Adrenal gland (tissue), 12 donors: ENCODE data around the gene C11orf71. TPM values are rescaled to one million over a fixed set of nuclear protein-coding genes. Genes with fewer than 3 reads are reported as not detected.

Source experiments
- DNase-seq, 7 donors: peaks; one replicate each; pipeline ENCODE4 v3.0.0-alpha.2; 2019 to 2020
- H3K27ac ChIP-seq, 5 donors: fragments of 200-600 bp; sonication (generic) in 4 of 5; 1 replicate in 3 of 5; 2 replicates in 2 of 5; pipeline versions ENCODE4 v1.5.1 to v1.8.0; 2016 to 2020; ENCODE audit warnings: mild to moderate bottlenecking in 1 of 5
- H3K27me3 ChIP-seq: fragments of 200-600 bp; 2 replicates; pipeline ENCODE4 v1.8.0; 2021
- H3K36me3 ChIP-seq, 2 donors: fragments of 200-600 bp; replicated peaks in 1 of 2; 1 replicate in 1 of 2; 2 replicates in 1 of 2; pipeline versions ENCODE4 v1.5.1 to v1.8.0; 2018 to 2022
- H3K4me1 ChIP-seq, 2 donors: fragments of 200-600 bp; replicated peaks in 1 of 2; 1 replicate in 1 of 2; 2 replicates in 1 of 2; pipeline versions ENCODE4 v1.5.1 to v1.8.0; 2018 to 2021
- H3K4me3 ChIP-seq, 4 donors: fragments of 200-600 bp; sonication (generic) in 3 of 4; one replicate each; pipeline ENCODE4 v1.5.1; 2016 to 2018
- H3K9me3 ChIP-seq, 3 donors: fragments of 200-600 bp; sonication (generic) in 1 of 3; replicated peaks in 1 of 3; 1 replicate in 2 of 3; 2 replicates in 1 of 3; pipeline versions ENCODE4 v1.5.1 to v1.8.0; 2016 to 2021
- CTCF ChIP-seq, 6 experiments: fragments of 450-650 bp in 4 of 6; fragments of 200-600 bp in 2 of 6; sonication (generic) in 1 of 6; IDR thresholded peaks; 1 replicate in 5 of 6; 2 replicates in 1 of 6; pipeline versions ENCODE4 v1.5.1 to v1.8.0; 2016 to 2021; ENCODE audit warnings: antibody characterized with exemption in 6 of 6, mild to moderate bottlenecking in 2 of 6, moderate library complexity in 1 of 6
- POLR2A ChIP-seq, 2 donors: fragments of 450-650 bp; IDR thresholded peaks; one replicate each; pipeline ENCODE4 v1.6.1; 2017; ENCODE audit warnings: antibody characterized with exemption in 2 of 2, mild to moderate bottlenecking in 2 of 2, moderate library complexity in 1 of 2
- WGBS, 4 donors: extraction: QIAGEN DNeasy Blood & Tissue Kit in 2 of 4; methylation state at CpG; one replicate each; pipeline versions ENCODE4 v1.1.5 to v1.1.7; 2013 to 2017; 5-methylcytosine and 5-hydroxymethylcytosine counted together
- intact Hi-C, 2 donors: fragments of 100-400 bp; cut with DNase I; formaldehyde crosslinking; loops; one replicate each; pipeline versions ENCODE4 v1.14.1 to v1.15.0; 2022 to 2023
- polyA plus RNA-seq, 3 donors: library from polyadenylated mRNA; stranded (reverse); fragments of 200-250 nt in 2 of 3; fragments of 350-450 nt in 1 of 3; fragmentation: Illumina TruSeq in 1 of 3; extraction: RNeasy Lipid Tissue Mini Kit (QIAGEN cat#74804) in 1 of 3; gene quantifications; one replicate each; pipeline ENCODE4 v1.2.3, GENCODE V29; 2013 to 2014
- total RNA-seq, 9 donors: library from RNA; depleted of rRNA in 4 of 9; stranded (reverse); fragments of >200 nt in 4 of 9; fragments of 120-200 nt in 1 of 9; fragmentation: NEBNext Ultra II Directional in 1 of 9; extraction: Animal tissue kit (Norgen Biotek cat#: 25700) in 1 of 9; gene quantifications; one replicate each; pipeline versions ENCODE4 v1.1.0 to v1.2.4, GENCODE V29; 2013 to 2023
- donor health status: healthy with polysubstance abuse.
- donor health status: Bipolar disorder and iron deficiency.
- donor health status: DM: yes; HTN: yes; CAD: no.
- donor health status: DM: no; HTN: no; CAD: no.
- donor health status: DM: no; HTN: no; CAD: no.
- donor health status: DM: yes; HTN: yes; CAD: no.

The C11orf71 gene
- total and polyA plus RNA-seq, 12 donors: 8.2 to 19.4 (median 16.8) TPM

GRCh38 chr11:114447892-114448291 is 47.6 kb upstream of the C11orf71 start:
- H3K36me3 ChIP-seq: peaks cover 0 to 24% of the 10 kb centered on the region in 2 donors
- intact Hi-C loops: loop anchor here in 1 of 2 donors (10.0 kb wide), 1 partner anchor 93 kb away; no protein-coding TSS in a partner anchor

GRCh38 chr11:114447444-114447843 is 47.1 kb upstream of the C11orf71 start:
- Histone ChIP-seq H3K4me1 (peaks cover 0 to 10% of the 10 kb centered on the region in 2 donors), H3K9me3 (no peaks in the 10 kb centered on the region), H3K27me3 (no peaks in the 10 kb centered on the region), H3K4me3 (no peak overlapping the region), H3K36me3 (peaks cover 0 to 24% of the 10 kb centered on the region in 2 donors), H3K27ac (no peak overlapping the region)
- TF ChIP-seq CTCF (IDR thresholded peaks at IDR 0.05): no peak
- no peak for TF ChIP-seq POLR2A (IDR thresholded peaks at IDR 0.05)
- intact Hi-C loops: loop anchor here in 1 of 2 donors (10.0 kb wide), 1 partner anchor 93 kb away; no protein-coding TSS in a partner anchor
- WGBS, 4 donors: 79 to 98% (median 93%) methylated on average over 2 of the region's 2 CpGs
- DNase-seq: no peak

More at GRCh38 chr11:114447892-114448291, 47.6 kb upstream of the C11orf71 start:
- TF ChIP-seq CTCF (IDR thresholded peaks at IDR 0.05) (no peak), POLR2A (IDR thresholded peaks at IDR 0.05) (no peak)
- no peaks in the 10 kb centered on the region for H3K9me3 ChIP-seq
- no peak for DNase-seq
- WGBS, 4 donors: 84 to 91% (median 89%) methylated on average over 3 of the region's 3 CpGs
- H3K27me3 ChIP-seq: no peaks in the 10 kb centered on the region
- H3K4me3 ChIP-seq: no peak overlapping the region
- no peak overlapping the region for H3K27ac ChIP-seq
- H3K4me1 ChIP-seq: peaks cover 0 to 10% of the 10 kb centered on the region in 2 donors

- Histone ChIP-seq H3K4me1 (peaks cover 17 to 18% of the 10 kb centered on the region in 2 donors), H3K9me3 (no peaks in the 10 kb centered on the region), H3K27ac (no peak overlapping the region), H3K4me3 (no peak overlapping the region), H3K36me3 (peaks cover 0 to 7% of the 10 kb centered on the region in 2 donors), H3K27me3 (no peaks in the 10 kb centered on the region)
- intact Hi-C loops: loop anchor here in 1 of 2 donors (10.0 kb wide), 1 partner anchor 88 kb away; no protein-coding TSS in a partner anchor
- WGBS, 4 donors: 89 to 94% (median 90%) methylated on average over 1 of the region's 1 CpG
- DNase-seq: no peak
- TF ChIP-seq CTCF (IDR thresholded peaks at IDR 0.05) (no peak), POLR2A (IDR thresholded peaks at IDR 0.05) (no peak)
Measured at GRCh38 chr11:114442536-114442935, 42.2 kb upstream of the C11orf71 start.

- intact Hi-C loops: loop anchor here in 1 of 2 donors (10.0 kb wide), 1 partner anchor 87 kb away; no protein-coding TSS in a partner anchor
- TF ChIP-seq POLR2A (IDR thresholded peaks at IDR 0.05): no peak
- TF ChIP-seq CTCF (IDR thresholded peaks at IDR 0.05): no peak
- no peaks in the 10 kb centered on the region for H3K9me3 ChIP-seq
- H3K27me3 ChIP-seq: no peaks in the 10 kb centered on the region
- H3K4me1 ChIP-seq: peaks cover 17 to 18% of the 10 kb centered on the region in 2 donors
- WGBS, 4 donors: 85 to 94% (median 89%) methylated on average over 2 of the region's 2 CpGs
- no peak overlapping the region for H3K4me3 ChIP-seq
- H3K27ac ChIP-seq: no peak overlapping the region
- peaks cover 0 to 7% of the 10 kb centered on the region in 2 donors for H3K36me3 ChIP-seq
- DNase-seq: no peak
Measured at GRCh38 chr11:114441921-114442320, 41.6 kb upstream of the C11orf71 start.
